C4-2B (cell line): ENCODE data around the gene IL3.

Source experiments
- H3K27ac ChIP-seq: fragments of 450-650 bp; 2 replicates; pipeline ENCODE4 v1.5.1; 2017
- ZFX ChIP-seq: fragments of 450-650 bp; IDR thresholded peaks from 2 replicates; pipeline ENCODE4 v1.6.1; 2017
- TF ChIP-seq, protein P1 (sequence below): fragments of 450-650 bp; conservative IDR thresholded peaks from 2 replicates; pipeline ENCODE4 v1.5.1; 2017; ENCODE audit warnings: mild to moderate bottlenecking

The IL3 gene

DNA sequence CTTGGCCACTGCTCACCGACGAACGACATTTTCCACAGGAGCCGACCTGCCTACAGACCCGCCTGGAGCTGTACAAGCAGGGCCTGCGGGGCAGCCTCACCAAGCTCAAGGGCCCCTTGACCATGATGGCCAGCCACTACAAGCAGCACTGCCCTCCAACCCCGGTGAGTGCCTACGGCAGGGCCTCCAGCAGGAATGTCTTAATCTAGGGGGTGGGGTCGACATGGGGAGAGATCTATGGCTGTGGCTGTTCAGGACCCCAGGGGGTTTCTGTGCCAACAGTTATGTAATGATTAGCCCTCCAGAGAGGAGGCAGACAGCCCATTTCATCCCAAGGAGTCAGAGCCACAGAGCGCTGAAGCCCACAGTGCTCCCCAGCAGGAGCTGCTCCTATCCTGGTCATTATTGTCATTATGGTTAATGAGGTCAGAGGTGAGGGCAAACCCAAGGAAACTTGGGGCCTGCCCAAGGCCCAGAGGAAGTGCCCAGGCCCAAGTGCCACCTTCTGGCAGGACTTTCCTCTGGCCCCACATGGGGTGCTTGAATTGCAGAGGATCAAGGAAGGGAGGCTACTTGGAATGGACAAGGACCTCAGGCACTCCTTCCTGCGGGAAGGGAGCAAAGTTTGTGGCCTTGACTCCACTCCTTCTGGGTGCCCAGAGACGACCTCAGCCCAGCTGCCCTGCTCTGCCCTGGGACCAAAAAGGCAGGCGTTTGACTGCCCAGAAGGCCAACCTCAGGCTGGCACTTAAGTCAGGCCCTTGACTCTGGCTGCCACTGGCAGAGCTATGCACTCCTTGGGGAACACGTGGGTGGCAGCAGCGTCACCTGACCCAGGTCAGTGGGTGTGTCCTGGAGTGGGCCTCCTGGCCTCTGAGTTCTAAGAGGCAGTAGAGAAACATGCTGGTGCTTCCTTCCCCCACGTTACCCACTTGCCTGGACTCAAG lies 14.6 kb downstream of the IL3 start:
- TF ChIP-seq ZFX: no peak
- TF ChIP-seq, protein P1, sequence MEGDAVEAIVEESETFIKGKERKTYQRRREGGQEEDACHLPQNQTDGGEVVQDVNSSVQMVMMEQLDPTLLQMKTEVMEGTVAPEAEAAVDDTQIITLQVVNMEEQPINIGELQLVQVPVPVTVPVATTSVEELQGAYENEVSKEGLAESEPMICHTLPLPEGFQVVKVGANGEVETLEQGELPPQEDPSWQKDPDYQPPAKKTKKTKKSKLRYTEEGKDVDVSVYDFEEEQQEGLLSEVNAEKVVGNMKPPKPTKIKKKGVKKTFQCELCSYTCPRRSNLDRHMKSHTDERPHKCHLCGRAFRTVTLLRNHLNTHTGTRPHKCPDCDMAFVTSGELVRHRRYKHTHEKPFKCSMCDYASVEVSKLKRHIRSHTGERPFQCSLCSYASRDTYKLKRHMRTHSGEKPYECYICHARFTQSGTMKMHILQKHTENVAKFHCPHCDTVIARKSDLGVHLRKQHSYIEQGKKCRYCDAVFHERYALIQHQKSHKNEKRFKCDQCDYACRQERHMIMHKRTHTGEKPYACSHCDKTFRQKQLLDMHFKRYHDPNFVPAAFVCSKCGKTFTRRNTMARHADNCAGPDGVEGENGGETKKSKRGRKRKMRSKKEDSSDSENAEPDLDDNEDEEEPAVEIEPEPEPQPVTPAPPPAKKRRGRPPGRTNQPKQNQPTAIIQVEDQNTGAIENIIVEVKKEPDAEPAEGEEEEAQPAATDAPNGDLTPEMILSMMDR: no peak

DNA sequence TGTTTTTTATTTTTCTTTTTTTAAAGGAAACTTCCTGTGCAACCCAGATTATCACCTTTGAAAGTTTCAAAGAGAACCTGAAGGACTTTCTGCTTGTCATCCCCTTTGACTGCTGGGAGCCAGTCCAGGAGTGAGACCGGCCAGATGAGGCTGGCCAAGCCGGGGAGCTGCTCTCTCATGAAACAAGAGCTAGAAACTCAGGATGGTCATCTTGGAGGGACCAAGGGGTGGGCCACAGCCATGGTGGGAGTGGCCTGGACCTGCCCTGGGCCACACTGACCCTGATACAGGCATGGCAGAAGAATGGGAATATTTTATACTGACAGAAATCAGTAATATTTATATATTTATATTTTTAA lies 15.2 kb downstream of the IL3 start:
- no peak overlapping the region for H3K27ac ChIP-seq
- TF ChIP-seq, protein P1: no peak
- TF ChIP-seq ZFX: no peak

More for the DNA sequence above, 14.6 kb downstream of the IL3 start:
- no peak overlapping the region for H3K27ac ChIP-seq

DNA sequence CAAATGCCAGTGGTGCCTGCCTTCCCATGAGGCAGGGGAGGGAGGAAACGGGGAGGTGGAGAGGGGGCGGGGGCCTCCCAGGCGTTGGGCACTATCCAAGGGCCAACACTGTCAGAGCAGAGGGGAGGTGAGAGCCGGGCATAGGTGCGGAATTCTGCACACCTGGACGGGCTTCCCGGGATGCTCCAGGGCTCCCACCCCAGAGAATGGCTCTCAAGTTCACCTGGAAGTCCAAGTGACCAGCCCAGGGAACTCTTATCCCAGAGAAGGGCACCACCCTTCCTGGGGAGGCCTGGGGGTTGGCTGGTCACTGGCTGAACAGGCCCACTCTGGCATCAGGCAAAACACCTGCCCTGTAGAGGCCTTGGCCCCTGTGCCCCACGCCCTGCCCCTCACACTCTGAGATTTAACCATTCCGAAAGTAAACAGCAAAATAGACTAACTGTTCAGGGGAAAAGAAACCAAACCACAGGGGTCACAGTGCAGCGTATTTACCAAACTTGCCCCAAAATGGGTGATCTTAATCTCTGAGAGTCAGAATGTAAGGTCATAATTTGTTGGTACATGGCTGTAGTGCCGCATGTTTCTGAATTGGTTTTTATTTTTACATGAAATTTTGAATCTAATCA lies 15.9 kb downstream of the IL3 start:
- TF ChIP-seq, protein P1: no peak
- TF ChIP-seq ZFX: no peak
- no peak overlapping the region for H3K27ac ChIP-seq

DNA sequence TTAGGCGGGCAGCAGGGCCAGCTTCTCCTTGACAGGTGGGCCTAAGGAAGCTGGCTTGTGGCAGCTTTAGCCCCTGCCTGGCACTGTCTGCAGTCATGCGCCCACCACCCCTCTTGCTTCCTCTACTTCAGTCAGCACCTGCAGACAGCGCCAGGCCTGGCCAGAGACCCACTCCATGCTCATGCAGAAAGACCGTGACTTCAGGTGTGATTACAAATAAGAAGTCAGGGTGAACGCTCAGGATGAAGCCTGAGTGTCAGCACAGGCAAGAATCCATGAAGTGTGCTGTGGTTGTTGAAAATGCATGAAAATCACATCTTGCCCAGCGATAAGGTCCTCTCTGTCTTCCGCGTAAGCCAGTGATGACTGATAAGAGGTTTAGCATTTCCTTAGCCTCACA lies 16.5 kb downstream of the IL3 start:
- no peak overlapping the region for H3K27ac ChIP-seq
- TF ChIP-seq ZFX: no peak
- TF ChIP-seq, protein P1: no peak

DNA sequence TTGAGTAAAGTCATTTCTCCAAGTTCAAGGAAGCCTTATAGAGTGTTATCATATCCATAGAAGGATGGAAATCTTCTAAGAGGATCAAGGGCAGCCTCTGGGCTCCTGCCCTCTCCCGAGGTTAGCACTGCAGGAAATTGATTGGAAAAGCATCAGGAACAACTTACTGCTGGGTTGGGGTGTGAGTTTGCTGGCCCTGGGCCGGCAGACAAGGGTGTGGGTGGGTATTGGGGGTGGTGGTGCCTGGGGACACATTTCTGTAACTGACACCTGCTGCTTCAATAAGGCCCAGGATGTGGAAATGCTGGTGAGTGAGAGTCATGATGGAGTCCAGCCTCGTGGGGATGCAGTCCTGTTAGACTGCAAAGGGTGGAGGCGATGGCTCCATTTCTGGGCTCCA lies 18.6 kb downstream of the IL3 start:
- no peak overlapping the region for H3K27ac ChIP-seq
- TF ChIP-seq, protein P1: no peak
- no peak for TF ChIP-seq ZFX

DNA sequence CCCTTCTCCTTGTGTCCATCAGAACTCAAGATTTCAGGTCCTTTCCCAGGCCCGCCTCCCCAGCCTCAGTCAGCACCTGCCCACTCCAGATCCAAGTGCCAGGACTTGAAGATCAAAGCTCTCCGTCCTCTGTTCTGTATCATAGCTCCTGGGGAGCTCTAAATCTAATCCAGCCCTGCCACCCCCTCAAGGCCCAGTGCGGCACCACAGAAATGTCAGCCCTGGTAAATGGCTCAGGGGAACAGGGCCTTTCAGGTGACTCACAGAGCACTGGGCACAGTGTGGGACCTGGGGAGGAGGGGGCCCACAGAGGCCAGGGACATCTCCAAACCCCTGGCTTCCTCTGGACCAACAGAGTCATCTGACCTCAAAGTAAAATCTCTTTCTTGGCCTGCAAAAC lies 19.2 kb downstream of the IL3 start:
- H3K27ac ChIP-seq: no peak overlapping the region
- TF ChIP-seq ZFX: no peak
- TF ChIP-seq, protein P1: no peak

DNA sequence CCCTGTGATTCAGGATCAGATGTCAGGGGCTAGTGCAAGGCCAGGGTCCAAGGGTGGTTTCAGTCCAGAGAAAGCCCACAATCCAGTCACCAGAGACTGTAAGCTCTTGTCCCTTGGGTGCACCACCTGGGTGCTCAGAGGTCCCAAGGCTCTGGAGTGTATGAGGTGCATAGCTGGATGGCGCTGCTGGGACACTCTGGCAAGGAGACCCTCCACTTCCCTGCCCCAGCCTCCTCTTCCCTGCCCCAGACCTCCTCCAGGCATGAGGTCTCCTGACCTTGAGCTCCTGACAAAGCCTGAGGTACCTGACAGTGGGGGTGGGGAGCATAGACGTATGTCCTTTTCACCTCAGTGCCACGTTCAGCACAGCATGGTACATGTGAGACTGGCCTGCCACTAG lies 20.1 kb downstream of the IL3 start:
- TF ChIP-seq, protein P1: no peak
- no peak for TF ChIP-seq ZFX
- H3K27ac ChIP-seq: no peak overlapping the region
